CD14-positive monocyte (primary cell): ENCODE measurements around the gene ACER1. TPM values are rescaled to one million over a fixed set of nuclear protein-coding genes. Genes with fewer than 3 reads are reported as not detected.

Experiments used
- DNase-seq, 3 donors: peaks; one replicate each; pipeline ENCODE4 v3.0.0-alpha.2; 2011 to 2022
- H2AFZ ChIP-seq: 2 replicates; pipeline ENCODE4 v1.6.0; 2012; ENCODE audit warnings: mild to moderate bottlenecking, low read depth, low read length, inconsistent platforms; ENCODE audit not compliant: insufficient read depth, poor library complexity, severe bottlenecking
- H3K27ac ChIP-seq, 2 donors: 1 replicate in 1 of 2; 2 replicates in 1 of 2; pipeline ENCODE4 v1.5.1; 2012 to 2013; ENCODE audit warnings: low read length in 2 of 2, control low read depth in 1 of 2, inconsistent platforms in 1 of 2, low read depth in 1 of 2, mild to moderate bottlenecking in 1 of 2
- H3K27me3 ChIP-seq, 2 donors: one replicate each; pipeline versions ENCODE4 v1.6.0 to v1.6.1; 2011 to 2013; ENCODE audit warnings: low read length in 2 of 2; ENCODE audit not compliant: control insufficient read depth in 2 of 2, insufficient read depth in 2 of 2
- H3K36me3 ChIP-seq, 2 donors: replicated peaks in 1 of 2; 1 replicate in 1 of 2; 2 replicates in 1 of 2; pipeline versions ENCODE4 v1.5.1 to v1.6.1; 2012 to 2013; ENCODE audit warnings: low read length in 2 of 2, control low read depth in 1 of 2, inconsistent platforms in 1 of 2, mild to moderate bottlenecking in 1 of 2; ENCODE audit not compliant: insufficient read depth in 2 of 2, control insufficient read depth in 1 of 2
- H3K4me1 ChIP-seq, 2 donors: 1 replicate in 1 of 2; 2 replicates in 1 of 2; pipeline versions ENCODE4 v1.5.1 to v1.6.1; 2012 to 2013; ENCODE audit warnings: low read length in 2 of 2, control low read depth in 1 of 2, inconsistent platforms in 1 of 2, mild to moderate bottlenecking in 1 of 2, moderate library complexity in 1 of 2; ENCODE audit not compliant: insufficient read depth in 2 of 2, control insufficient read depth in 1 of 2
- H3K4me2 ChIP-seq: replicated peaks from 2 replicates; pipeline ENCODE3; 2012; ENCODE audit warnings: low read length, moderate library complexity, mild to moderate bottlenecking; ENCODE audit not compliant: poor library complexity, severe bottlenecking; ENCODE audit errors: extremely low read depth
- H3K4me3 ChIP-seq, 3 experiments: fragments of 200-600 bp in 1 of 3; sonication (generic) in 1 of 3; replicated peaks in 1 of 3; 1 replicate in 2 of 3; 2 replicates in 1 of 3; pipeline ENCODE4 v1.5.1; 2011 to 2013; ENCODE audit warnings: low read length in 3 of 3, mild to moderate bottlenecking in 3 of 3, control low read depth in 2 of 3, low read depth in 2 of 3, inconsistent platforms in 1 of 3, moderate library complexity in 1 of 3
- H3K79me2 ChIP-seq: 2 replicates; pipeline ENCODE4 v1.6.0; 2012; ENCODE audit warnings: mild to moderate bottlenecking, control low read depth, inconsistent platforms, low read length, moderate library complexity; ENCODE audit not compliant: insufficient read depth
- H3K9ac ChIP-seq: 2 replicates; pipeline ENCODE4 v1.6.0; 2017; ENCODE audit warnings: low read length, mild to moderate bottlenecking; ENCODE audit not compliant: insufficient read depth, poor library complexity, severe bottlenecking
- H3K9me3 ChIP-seq, 2 donors: replicated peaks in 1 of 2; 1 replicate in 1 of 2; 2 replicates in 1 of 2; pipeline versions ENCODE4 v1.5.1 to v1.6.1; 2012 to 2013; ENCODE audit warnings: low read length in 2 of 2, control low read depth in 1 of 2; ENCODE audit not compliant: control insufficient read depth in 1 of 2, insufficient read depth in 1 of 2
- H4K20me1 ChIP-seq: 2 replicates; pipeline ENCODE4 v1.6.0; 2012; ENCODE audit warnings: mild to moderate bottlenecking, low read length, control low read depth, moderate library complexity; ENCODE audit not compliant: insufficient read depth
- H3K27ac Mint-ChIP-seq, 7 donors: one replicate each; pipeline ENCODE4 v1.8.0; 2020; ENCODE audit warnings: mild to moderate bottlenecking in 7 of 7, mixed read lengths in 7 of 7, moderate library complexity in 6 of 7, inconsistent platforms in 2 of 7
- H3K27me3 Mint-ChIP-seq, 3 donors: one replicate each; pipeline ENCODE4 v1.8.0; 2021 to 2022; ENCODE audit warnings: low read depth in 3 of 3, mild to moderate bottlenecking in 3 of 3, mixed read lengths in 3 of 3, moderate library complexity in 3 of 3, inconsistent platforms in 1 of 3
- H3K36me3 Mint-ChIP-seq, 2 donors: one replicate each; pipeline ENCODE4 v1.8.0; 2020; ENCODE audit warnings: mixed read lengths in 2 of 2, inconsistent platforms in 1 of 2, mild to moderate bottlenecking in 1 of 2
- H3K4me1 Mint-ChIP-seq: one replicate; pipeline ENCODE4 v1.8.0; 2020; ENCODE audit warnings: mild to moderate bottlenecking, mixed read lengths
- H3K4me3 Mint-ChIP-seq, 2 donors: one replicate each; pipeline ENCODE4 v1.8.0; 2020; ENCODE audit warnings: mild to moderate bottlenecking in 2 of 2, mixed read lengths in 2 of 2, moderate library complexity in 1 of 2
- H3K9me3 Mint-ChIP-seq, 7 donors: one replicate each; pipeline ENCODE4 v1.8.0; 2020 to 2022; ENCODE audit warnings: mixed read lengths in 7 of 7, mild to moderate bottlenecking in 6 of 7, moderate library complexity in 6 of 7, inconsistent platforms in 2 of 7
- WGBS: methylation state at CpG from one replicate; pipeline ENCODE4 v1.1.5; 2013; ENCODE audit warnings: missing lambda C conversion rate; ENCODE audit not compliant: insufficient coverage; 5-methylcytosine and 5-hydroxymethylcytosine counted together
- intact Hi-C, 2 donors: fragments of 100-400 bp; cut with micrococcal nuclease; formaldehyde crosslinking; loops; one replicate each; pipeline versions ENCODE4 v1.15.0 to v1.15.1; 2023
- polyA plus RNA-seq, 3 donors: library from polyadenylated mRNA; depleted of rRNA in 1 of 3; unstranded in 2 of 3; stranded (reverse) in 1 of 3; fragments of 300-500 nt in 2 of 3; fragments of >200 nt in 1 of 3; fragmentation: Illumina TruSeq in 2 of 3; gene quantifications; 1 replicate in 2 of 3; 2 replicates in 1 of 3; pipeline ENCODE4 v1.2.3, GENCODE V29; 2012 to 2021
- TF ChIP-seq, protein P1 (sequence below): fragments of 200-600 bp; IDR thresholded peaks from one replicate; pipeline ENCODE4 v1.8.0; 2022; ENCODE audit warnings: antibody characterized with exemption, mild to moderate bottlenecking

Gene ACER1
- polyA plus RNA-seq, 3 donors = not detected

- H4K20me1 ChIP-seq = peaks cover 66% of the 10 kb centered on the region
- peaks cover 20 to 21% of the 10 kb centered on the region in 2 donors for H3K4me1 ChIP-seq
- H3K4me3 ChIP-seq = no peak overlapping the region
- Mint-ChIP-seq H3K4me1 (peaks cover 35% of the 10 kb centered on the region), H3K27ac (peak overlapping the region in 3 of 7 donors; percentile 16 to 70 (median 41)), H3K27me3 (peaks cover 0 to 4% (median 0%) of the 10 kb centered on the region in 3 donors), H3K4me3 (no peak overlapping the region), H3K36me3 (peaks cover 52 to 68% of the 10 kb centered on the region in 2 donors), H3K9me3 (no peaks in the 10 kb centered on the region)
- no peaks in the 10 kb centered on the region for H3K9me3 ChIP-seq
- TF ChIP-seq, protein P1, sequence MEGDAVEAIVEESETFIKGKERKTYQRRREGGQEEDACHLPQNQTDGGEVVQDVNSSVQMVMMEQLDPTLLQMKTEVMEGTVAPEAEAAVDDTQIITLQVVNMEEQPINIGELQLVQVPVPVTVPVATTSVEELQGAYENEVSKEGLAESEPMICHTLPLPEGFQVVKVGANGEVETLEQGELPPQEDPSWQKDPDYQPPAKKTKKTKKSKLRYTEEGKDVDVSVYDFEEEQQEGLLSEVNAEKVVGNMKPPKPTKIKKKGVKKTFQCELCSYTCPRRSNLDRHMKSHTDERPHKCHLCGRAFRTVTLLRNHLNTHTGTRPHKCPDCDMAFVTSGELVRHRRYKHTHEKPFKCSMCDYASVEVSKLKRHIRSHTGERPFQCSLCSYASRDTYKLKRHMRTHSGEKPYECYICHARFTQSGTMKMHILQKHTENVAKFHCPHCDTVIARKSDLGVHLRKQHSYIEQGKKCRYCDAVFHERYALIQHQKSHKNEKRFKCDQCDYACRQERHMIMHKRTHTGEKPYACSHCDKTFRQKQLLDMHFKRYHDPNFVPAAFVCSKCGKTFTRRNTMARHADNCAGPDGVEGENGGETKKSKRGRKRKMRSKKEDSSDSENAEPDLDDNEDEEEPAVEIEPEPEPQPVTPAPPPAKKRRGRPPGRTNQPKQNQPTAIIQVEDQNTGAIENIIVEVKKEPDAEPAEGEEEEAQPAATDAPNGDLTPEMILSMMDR = no peak
- no peak overlapping the region for H3K4me2 ChIP-seq
- peaks cover 30 to 62% of the 10 kb centered on the region in 2 donors for H3K36me3 ChIP-seq
- intact Hi-C loops = no loop called here
- no peak for DNase-seq
- no peak overlapping the region for H2AFZ ChIP-seq
- no peaks in the 10 kb centered on the region for H3K27me3 ChIP-seq
- no peak overlapping the region for H3K27ac ChIP-seq
- 85% methylated on average over 27 of the region's 33 CpGs for WGBS
- H3K9ac ChIP-seq = no peak overlapping the region
- H3K79me2 ChIP-seq = peaks cover 94% of the 10 kb centered on the region
Observed at GRCh38 chr19:6269101-6269886, 64.1 kb downstream of the ACER1 start.

DNA sequence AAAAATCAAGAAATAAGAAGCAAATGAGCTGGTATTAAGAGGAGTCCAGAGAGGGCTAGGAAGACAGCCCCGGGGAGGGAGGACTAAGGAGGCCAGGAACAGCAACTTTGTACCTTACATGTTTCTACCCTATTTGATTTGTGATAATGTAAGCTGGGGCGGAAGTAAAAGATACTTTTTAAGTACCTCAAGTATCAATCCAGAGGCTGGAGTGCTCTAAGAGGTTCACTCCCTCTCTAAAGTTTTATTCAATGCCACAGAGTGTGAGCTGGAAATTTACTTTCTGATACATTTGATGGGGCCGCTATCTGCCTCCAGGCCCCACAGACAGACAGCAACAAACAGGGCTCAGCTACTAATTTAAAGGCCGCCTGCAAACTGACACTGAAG is 65.0 kb downstream of the ACER1 start:
- no peak overlapping the region for H3K9ac ChIP-seq
- no peak overlapping the region for H3K4me3 Mint-ChIP-seq
- WGBS = 100% methylated on average over 2 of the region's 4 CpGs
- no peaks in the 10 kb centered on the region for H3K9me3 ChIP-seq
- peaks cover 25% of the 10 kb centered on the region for H3K4me1 Mint-ChIP-seq
- no peak overlapping the region for H2AFZ ChIP-seq
- peaks cover 33 to 70% of the 10 kb centered on the region in 2 donors for H3K36me3 ChIP-seq
- H3K4me3 ChIP-seq = no peak overlapping the region
- H3K79me2 ChIP-seq = peaks cover 98% of the 10 kb centered on the region
- peaks cover 11 to 12% of the 10 kb centered on the region in 2 donors for H3K4me1 ChIP-seq
- no peaks in the 10 kb centered on the region for H3K27me3 ChIP-seq
- H3K4me2 ChIP-seq = no peak overlapping the region
- peaks cover 74% of the 10 kb centered on the region for H4K20me1 ChIP-seq
- intact Hi-C loops = no loop called here
- TF ChIP-seq, protein P1 = no peak
- no peak overlapping the region for H3K27ac ChIP-seq
- H3K36me3 Mint-ChIP-seq = peaks cover 60 to 76% of the 10 kb centered on the region in 2 donors
- H3K9me3 Mint-ChIP-seq = no peaks in the 10 kb centered on the region
- H3K27ac Mint-ChIP-seq = peak overlapping the region in 3 of 7 donors; percentile 43 to 61 (median 57)
- H3K27me3 Mint-ChIP-seq = peaks cover 0 to 6% (median 0%) of the 10 kb centered on the region in 3 donors
- no peak for DNase-seq
